ENCODE results near the gene OR1M1.

- no peak for TF ChIP-seq CTCF (conservative IDR thresholded peaks at IDR 0.05; ENCODE audit: low read length)
- no peak for TF ChIP-seq EZH2phosphoT487 (IDR thresholded peaks at IDR 0.05; ENCODE audit: borderline replicate concordance, low read depth, low read length)
Observed at GRCh38 chr19:9043524-9043923, 43.3 kb upstream of the OR1M1 start.
